H1 (cell line): ENCODE measurements around the gene GALNT11. TPM values are rescaled to one million over a fixed set of nuclear protein-coding genes. Genes with fewer than 3 reads are reported as not detected.

Source experiments
- SAP30 ChIP-seq: fragments of 300-600 bp; sonication (generic); IDR thresholded peaks from 2 replicates; pipeline ENCODE4 v1.7.1; 2012; ENCODE audit warnings: low read length, moderate library complexity, mild to moderate bottlenecking, inconsistent platforms; ENCODE audit not compliant: insufficient read depth, insufficient replicate concordance
- TAF7 ChIP-seq: optimal IDR thresholded peaks from 2 replicates; pipeline ENCODE3; 2011; ENCODE audit warnings: low read depth, mild to moderate bottlenecking, inconsistent platforms, low read length, moderate library complexity, borderline replicate concordance
- polyA plus RNA-seq, 7 experiments: library from polyadenylated mRNA; depleted of rRNA in 3 of 7; stranded (reverse) in 5 of 7; unstranded in 2 of 7; fragments of >200 nt in 5 of 7; fragments of 200-250 nt in 2 of 7; gene quantifications; 1 replicate in 5 of 7; 2 replicates in 1 of 7; 4 replicates in 1 of 7; pipeline versions ENCODE4 v1.2.1 to v1.2.3, GENCODE V29; 2011 to 2013; ENCODE audit warnings: missing spikeins in 2 of 7, mixed read lengths in 2 of 7
- total RNA-seq: library from RNA; stranded (reverse); fragmentation: NEBNext Ultra II Directional; extraction: Animal tissue kit (Norgen Biotek cat#: 25700); gene quantifications from 2 replicates; pipeline ENCODE4 v1.2.1, GENCODE V29; 2021

GALNT11 gene
- total and polyA plus RNA-seq, 2 of the 8 experiments (the other 6 are each of a cell fraction or from before 2014, with no cell fraction given): 20.5 to 23.2 TPM

DNA sequence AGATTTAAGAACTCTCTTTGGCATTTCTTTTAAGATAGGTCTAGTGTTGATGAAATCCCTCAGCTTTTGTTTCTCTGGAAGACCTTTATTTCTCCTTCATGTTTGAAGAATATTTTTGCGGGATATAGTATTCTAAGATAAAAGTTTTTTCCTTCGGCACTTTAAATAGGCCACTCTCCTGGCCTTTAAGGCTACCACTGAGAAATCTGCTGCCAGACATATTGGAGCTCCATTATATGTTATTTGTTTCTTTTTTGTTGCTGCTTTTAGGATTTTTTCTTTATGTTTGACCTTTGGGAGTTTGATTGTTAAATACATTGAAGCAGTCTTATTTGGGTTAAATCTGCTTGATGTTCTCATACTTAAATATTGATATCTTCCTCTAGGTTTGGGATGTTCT is 22.6 kb downstream of the GALNT11 start (continued):
- TF ChIP-seq TAF7 (no peak), SAP30 (no peak)
